ENCODE results near the gene RPS6KA2.

Gene RPS6KA2

DNA sequence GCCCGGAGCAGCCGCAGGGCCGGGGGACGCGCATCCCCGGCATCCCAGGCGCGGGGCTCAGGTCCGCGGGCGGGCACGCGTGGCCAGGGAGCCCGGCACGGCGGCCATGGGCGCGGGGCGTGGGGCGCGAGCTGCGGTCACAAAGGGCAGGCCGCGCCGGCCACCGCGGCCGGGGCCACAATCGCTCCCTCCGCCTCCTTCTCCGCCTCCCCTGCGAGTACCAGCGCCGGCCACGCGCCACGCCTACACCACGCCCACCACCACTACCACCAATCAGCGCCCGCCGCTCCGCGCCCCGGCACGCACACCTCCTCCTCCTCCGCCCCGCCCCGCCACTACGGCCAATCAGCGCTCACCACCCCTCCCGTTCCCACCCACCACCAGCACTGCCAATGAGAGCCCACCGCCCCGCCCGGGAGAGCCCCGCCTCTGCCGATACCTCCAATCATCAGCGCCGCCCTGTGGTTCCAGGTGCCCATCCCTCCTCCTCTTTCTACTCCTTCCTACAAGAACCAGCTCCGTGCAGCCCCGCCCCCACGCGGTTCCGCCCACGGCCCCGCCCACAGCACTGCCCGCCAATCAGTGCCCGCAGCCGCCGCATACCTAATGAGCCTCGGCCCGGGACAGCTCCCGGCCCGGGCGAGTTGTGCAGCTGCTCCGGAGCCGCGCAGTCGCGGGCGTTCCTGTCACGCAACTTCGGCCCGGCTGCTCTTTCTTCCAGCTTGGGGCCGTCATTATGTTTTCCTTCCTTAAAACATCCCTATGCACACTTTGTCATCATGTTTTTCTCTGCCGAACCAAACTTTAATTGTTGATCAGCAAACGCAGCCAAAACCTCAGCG is at the start of gene RPS6KA2:
Gene RPS6KA2 (minus strand): TSS at position 219 of the 842 bp plus-strand sequence. CDS start 232 bp downstream, outside the sequence.
- in situ Hi-C loops (cut with HindIII; ENCODE audit: low pct_ligation_motif_present, low pct_unique_long_range_greater_than_20kb, low sequenced_read_pairs), result no loop called here
- peak; percentile 97 for DNase-seq

DNA sequence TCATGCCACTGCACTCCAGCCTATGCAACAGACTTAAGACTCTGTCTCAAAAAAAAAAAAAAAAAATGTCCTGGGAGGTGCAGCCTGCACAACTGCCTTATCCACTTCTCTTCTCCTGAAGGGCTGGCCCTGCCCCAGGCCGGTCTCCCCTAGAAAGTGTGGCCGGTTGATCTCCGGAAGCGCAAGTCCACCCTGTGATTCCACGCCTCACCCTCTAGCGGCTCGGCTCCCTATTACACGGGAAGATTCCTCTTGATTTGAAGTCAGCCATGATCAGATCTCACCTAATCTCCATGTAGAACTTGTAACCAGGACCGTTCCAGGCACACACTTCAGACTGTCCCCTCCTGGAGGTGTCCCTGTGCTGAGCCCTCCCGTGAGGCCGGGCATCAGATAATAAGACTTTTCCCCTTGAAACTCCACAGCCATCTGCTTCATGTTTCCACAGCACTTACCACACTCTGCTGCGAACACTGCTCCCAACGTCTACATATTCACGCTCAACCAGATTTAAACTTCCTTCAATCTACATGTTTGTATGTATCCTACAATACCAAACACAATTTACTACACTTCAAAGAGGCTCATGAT is 49.3 kb upstream of the RPS6KA2 start:
- DNase-seq, result no peak
- in situ Hi-C loops (cut with HindIII; ENCODE audit: low pct_ligation_motif_present, low pct_unique_long_range_greater_than_20kb, low sequenced_read_pairs), result no loop called here

DNA sequence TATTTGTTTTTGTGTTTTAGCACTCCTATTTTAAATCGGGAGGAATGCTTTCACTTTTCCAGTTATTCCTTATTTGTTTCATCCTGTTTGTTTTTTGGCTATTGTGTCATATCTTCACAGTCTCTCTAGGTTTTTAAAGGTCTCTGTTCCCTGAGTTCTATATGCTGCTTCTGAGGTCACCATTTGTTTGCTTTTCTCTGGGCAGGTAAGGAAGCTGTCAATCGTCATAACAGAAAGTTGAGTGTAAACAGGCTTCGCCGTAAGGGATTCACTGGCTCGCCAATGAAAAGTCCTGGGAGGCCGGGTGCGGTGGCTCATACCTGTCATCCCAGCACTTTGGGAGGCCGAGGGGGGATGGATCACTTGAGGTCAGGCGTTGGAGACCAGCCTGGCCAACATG is 48.7 kb upstream of the RPS6KA2 start:
- in situ Hi-C loops (cut with HindIII; ENCODE audit: low pct_ligation_motif_present, low pct_unique_long_range_greater_than_20kb, low sequenced_read_pairs), result no loop called here
- no peak for DNase-seq

DNA sequence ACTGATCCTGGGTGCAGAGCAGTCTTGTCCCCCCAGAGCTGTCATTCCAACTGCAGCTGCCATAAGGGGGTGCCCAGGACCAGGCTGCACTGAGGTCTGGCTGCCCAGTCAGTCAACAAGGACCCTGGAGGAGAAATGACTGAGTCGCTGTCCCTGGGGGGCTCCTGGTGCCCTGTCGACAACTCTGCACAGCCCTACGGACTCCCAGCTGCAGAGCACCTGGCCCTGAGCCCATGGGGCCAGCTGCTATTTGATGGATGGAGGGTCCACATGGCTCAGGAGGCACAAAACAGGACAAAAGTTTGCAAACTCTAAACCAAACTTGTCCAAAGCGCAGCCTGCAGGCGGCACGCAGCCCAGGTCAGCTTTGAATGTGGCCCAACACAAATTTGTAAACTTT is 46.3 kb upstream of the RPS6KA2 start:
- no peak for DNase-seq
- in situ Hi-C loops (cut with HindIII; ENCODE audit: low pct_ligation_motif_present, low pct_unique_long_range_greater_than_20kb, low sequenced_read_pairs), result no loop called here

DNA sequence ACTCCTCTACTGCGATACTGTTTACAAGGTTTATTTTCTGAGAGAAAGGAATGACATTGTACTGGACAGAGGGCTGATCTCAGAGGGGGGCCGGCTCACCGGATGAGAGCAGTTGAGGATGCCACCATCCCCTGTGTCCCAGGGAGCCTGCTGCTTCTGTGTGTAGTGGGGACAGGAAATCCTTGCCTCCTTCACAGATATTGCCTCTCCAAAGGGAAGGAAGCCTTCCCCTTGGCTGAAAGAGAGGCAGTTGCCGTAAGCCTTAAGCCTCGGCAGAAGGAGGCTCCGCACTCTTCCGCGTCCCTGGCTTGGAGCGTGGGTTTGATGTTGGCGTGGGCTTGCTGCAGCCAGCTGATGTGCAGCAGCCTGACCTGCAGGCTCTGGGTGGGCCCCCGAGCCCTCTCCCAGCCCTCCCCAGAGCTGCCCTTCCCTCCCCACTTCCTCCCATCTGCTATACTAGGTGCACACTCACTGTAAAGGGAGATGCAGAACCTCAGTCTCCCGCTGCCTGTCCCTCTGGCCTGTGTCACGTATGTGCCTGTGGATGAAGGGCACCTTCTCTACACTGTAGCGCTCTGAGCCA is 45.7 kb upstream of the RPS6KA2 start:
- in situ Hi-C loops (cut with HindIII; ENCODE audit: low pct_ligation_motif_present, low pct_unique_long_range_greater_than_20kb, low sequenced_read_pairs), result no loop called here
- no peak for DNase-seq

DNA sequence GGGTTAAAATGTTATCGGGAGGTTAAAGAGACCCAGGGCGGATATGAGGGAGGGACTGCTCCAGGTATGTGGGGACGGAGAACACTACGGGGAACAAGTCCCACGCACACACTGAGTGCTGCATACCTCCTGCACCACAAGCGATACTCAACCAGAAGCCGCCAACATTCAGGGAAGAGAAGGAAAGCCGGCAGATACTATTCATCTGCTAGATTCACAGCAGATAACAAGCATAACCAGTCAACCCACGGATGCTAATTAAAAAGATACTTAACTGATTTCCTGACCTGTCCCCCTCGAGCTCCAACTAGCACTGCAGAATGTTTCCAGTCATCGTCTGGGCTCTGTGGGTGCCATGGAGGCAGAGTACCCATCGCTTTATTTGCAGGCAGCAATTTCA is 45.1 kb upstream of the RPS6KA2 start:
- in situ Hi-C loops (cut with HindIII; ENCODE audit: low pct_ligation_motif_present, low pct_unique_long_range_greater_than_20kb, low sequenced_read_pairs), result no loop called here
- DNase-seq, result no peak

DNA sequence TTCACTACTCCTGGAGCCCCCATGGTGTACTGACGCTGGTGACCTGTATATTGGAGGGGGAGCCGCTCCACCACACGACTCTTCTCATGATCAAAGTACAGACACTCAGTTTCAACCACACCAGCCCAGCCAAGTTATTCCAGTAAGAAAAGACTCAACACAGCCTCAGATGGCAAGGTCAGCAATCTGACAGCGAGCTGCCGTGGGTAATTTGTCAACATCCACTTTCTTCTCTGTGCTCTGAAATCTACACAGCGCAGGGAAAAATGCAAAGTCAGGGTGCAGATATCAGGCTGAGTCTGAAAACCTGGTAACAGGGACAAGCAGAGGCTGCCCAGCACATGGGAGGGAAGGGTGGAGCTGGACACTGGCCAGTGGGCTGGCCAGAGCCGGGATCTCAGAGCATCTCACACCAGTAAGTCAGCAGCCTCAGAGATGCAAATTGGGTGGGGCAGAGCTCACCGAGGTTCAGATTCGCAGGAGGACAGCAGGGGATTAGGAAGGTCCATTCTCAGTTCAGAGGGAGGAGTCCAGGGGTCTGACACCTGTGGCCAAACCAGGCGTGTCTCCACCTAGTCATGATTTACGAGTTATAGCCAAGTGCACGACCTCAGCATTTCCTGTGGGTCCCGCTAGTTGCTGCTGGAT is 44.5 kb upstream of the RPS6KA2 start:
- in situ Hi-C loops (cut with HindIII; ENCODE audit: low pct_ligation_motif_present, low pct_unique_long_range_greater_than_20kb, low sequenced_read_pairs), result no loop called here
- no peak for DNase-seq

DNA sequence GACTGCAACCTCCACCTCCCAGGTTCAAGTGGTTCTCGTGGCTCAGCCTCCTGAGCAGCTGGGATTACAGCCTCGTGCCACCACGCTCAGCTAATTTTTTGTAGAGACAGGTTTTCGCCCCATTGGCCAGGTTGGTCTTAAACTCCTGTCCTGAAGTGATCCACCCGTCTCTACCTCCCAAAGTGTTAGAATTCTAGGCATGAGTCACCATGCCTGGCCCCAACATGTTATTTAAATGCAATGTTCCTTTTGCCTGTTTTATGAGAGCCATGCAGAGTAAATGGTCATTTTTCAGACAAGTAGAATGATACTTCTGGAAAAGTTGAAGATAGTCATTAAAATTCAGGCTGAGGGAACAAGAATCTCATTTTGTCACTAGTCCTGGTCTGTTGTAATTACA is 43.8 kb upstream of the RPS6KA2 start:
- no peak for DNase-seq
- in situ Hi-C loops (cut with HindIII; ENCODE audit: low pct_ligation_motif_present, low pct_unique_long_range_greater_than_20kb, low sequenced_read_pairs), result no loop called here

DNA sequence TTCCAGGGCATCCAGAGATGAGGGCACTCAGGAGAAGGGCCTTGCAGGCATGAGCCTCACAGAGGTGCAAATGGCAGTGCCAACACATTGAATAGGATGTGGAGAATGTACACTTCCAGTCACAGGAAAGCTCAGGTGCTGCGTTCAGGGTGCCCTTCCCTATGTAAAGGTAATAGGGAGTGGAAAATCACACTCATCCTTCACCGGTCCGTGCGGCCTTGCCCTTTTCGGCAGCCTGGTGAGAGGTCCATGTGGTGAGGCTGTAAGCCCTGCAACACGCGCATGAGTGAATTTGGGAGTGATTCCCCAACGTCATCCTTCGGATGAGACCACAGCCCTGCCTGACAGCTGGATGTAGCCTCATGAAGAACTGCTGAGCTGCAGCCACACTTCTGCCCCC is 43.0 kb upstream of the RPS6KA2 start:
- DNase-seq, result no peak
- in situ Hi-C loops (cut with HindIII; ENCODE audit: low pct_ligation_motif_present, low pct_unique_long_range_greater_than_20kb, low sequenced_read_pairs), result no loop called here

DNA sequence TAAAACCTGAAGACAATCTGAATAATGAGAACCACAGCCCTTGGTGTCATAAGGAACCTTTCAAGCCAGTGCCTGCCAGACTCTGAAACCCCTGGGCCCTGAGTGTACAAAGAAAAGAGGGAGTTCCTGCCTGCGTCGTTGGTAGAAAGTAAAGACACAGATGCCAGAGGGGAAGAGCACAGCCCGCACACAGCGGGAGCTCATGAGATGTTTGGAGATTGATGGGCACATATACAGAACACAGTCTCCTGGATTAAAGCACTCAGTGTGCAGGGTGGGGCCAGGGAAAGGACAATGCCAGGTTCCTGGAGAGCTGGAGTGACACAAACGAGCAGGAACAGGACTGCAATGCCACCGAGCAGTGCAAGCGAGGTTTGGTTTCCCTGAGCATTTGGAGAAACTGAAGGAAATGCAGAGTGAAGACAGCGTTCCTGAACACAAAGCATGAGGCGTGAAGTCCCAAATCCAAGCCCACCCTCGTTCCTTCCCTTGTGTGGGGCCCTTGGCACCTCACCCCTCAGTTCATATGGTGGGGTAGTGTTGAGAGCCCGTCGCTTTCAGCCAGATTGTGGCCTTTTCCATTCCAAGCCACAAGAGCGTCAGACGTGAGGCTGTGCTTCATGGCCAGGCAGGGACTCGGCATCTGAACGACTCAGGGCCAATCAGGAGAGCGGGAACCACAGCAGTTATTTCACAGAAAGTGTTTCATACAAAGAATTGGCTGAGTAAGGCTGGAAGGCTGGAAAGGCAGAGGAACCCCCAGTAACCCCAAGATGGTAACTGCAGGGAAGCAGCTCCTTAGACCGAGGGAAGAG is 41.0 kb upstream of the RPS6KA2 start:
- in situ Hi-C loops (cut with HindIII; ENCODE audit: low pct_ligation_motif_present, low pct_unique_long_range_greater_than_20kb, low sequenced_read_pairs), result no loop called here
- DNase-seq, result no peak

DNA sequence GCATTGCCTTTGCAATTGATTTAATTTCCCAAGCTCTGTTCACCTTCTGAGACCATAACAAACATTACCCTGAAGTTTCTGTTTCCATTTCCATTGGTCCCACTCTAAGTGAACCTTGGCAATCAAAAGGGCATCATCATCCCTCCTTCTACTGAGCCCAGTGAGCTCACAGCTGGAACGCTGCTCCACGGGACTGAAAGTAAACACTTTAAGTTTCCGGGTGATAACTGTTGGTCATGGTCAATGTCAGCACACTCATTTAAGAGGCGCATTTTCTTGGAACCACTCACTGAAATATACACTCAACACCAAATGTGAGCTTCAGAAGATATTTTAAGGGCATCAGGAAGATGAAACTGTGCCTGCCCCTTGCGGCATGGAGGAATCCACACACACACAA is 37.1 kb upstream of the RPS6KA2 start:
- in situ Hi-C loops (cut with HindIII; ENCODE audit: low pct_ligation_motif_present, low pct_unique_long_range_greater_than_20kb, low sequenced_read_pairs), result no loop called here
- no peak for DNase-seq

DNA sequence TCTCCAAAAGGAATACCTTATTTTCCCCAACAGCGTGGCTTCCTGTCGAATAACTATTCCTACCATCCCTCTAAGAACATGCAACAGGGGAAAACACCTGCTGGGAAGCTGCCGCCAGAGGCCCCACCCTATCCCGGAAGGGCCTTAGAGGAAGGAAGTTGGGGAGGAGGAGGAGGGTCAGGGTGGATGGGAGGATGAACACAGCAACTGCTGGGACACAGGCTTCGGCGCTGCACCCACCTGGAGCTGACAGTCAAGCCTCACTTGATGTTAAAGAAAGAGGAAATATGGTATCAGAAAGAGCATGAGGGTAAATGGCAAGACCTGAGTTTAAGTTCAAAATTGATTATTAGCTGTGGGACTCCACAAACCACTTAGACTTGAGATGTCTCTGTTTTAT is 36.5 kb upstream of the RPS6KA2 start:
- in situ Hi-C loops (cut with HindIII; ENCODE audit: low pct_ligation_motif_present, low pct_unique_long_range_greater_than_20kb, low sequenced_read_pairs), result no loop called here
- no peak for DNase-seq

DNA sequence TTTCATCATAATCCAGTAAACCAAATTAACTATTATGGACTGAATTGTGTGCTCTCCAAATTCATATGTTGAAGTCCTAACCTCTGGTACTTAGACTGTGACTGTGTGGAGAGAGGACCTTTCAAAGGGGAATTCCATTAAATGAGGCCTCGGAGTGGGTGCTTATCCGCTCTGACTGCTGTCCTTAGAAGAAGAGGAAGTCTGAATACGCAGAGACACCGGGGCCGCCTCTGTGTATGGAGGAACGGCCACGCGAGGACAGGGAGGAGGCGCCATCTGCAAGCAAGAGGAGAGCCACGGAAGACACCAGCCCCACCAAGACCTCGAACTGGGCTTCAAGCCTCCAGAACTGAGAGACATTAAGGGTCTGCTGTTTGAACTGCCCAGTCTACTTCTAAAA is 35.6 kb upstream of the RPS6KA2 start:
- no peak for DNase-seq
- in situ Hi-C loops (cut with HindIII; ENCODE audit: low pct_ligation_motif_present, low pct_unique_long_range_greater_than_20kb, low sequenced_read_pairs), result no loop called here

DNA sequence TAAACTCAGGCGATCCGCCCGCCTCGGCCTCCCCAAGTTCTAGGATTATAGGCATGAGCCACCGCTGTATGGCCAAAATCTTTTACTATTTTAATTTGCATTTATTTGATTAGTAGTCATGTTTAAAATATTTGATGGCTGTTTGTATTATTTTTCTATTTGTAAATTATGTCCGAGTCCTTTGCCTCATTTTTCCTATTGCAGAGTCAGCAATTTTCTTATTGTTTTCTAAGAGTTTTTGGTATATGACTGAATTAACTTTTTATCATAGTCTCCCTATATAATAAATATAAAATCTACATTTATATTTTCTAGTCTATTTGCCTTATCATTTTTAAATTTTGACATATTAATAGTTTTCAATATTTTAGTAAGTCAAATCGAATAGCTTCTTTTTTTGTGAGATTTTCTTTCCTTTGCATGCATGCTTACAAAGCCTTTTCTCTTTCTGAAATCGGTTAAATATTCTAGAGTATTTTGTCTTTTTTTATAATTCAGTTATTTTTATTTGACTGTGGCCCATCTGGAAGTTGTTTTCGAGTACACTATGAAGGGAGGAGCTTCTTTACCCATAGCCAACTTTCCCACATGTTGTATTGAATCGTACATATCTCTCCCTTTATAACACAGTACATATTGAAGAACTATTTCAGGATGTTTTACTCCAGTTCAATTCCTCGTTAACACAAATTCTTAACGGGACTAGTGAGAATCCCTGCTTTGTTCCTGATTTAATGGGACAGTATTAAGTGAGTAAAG is 34.5 kb upstream of the RPS6KA2 start:
- in situ Hi-C loops (cut with HindIII; ENCODE audit: low pct_ligation_motif_present, low pct_unique_long_range_greater_than_20kb, low sequenced_read_pairs), result no loop called here
- DNase-seq, result no peak

DNA sequence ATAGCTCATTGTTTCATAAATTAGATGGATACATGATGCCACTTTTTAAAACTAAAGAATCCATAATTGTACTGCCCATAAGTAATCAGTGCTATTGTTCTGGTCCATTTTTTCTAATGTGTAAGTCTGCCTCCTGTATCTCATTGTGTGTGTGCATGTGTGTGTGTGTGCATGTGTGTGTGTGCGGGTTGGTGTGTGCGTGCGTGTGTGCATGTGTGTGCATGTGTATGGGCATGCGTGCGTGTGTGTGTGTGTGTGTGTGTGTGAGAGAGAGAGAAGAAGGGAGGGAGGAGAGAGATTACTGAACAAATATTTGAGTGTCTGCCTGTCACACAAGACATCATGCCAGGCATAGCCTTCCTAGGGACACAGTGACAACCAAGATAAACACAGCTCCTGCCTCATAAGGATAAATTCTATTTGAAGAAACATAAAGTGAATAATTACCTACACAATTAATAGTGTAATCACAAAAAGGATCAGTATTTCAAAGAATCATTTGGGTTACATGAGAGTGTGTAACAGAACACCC is 33.2 kb upstream of the RPS6KA2 start:
- DNase-seq, result no peak
- in situ Hi-C loops (cut with HindIII; ENCODE audit: low pct_ligation_motif_present, low pct_unique_long_range_greater_than_20kb, low sequenced_read_pairs), result no loop called here

DNA sequence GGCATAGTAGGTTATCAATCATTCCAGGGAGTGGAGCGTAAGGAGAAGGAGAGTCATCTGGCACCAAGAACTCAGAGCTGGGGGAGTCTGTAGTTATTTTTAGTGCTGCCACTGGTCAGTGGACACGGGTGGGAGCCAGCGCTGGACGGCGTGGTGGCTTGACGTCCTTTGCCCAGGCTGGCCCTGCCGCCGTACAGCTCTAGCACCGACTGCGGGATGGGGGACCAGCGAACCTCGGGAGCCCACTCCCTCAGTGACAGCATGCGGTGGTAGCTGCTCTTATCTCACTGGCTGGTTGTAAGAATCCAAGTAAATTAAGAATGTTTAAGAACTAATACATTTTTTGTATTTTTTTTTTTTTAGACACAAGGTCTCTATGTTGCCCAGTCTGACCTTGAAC is 32.5 kb upstream of the RPS6KA2 start:
- DNase-seq, result no peak
- in situ Hi-C loops (cut with HindIII; ENCODE audit: low pct_ligation_motif_present, low pct_unique_long_range_greater_than_20kb, low sequenced_read_pairs), result no loop called here

DNA sequence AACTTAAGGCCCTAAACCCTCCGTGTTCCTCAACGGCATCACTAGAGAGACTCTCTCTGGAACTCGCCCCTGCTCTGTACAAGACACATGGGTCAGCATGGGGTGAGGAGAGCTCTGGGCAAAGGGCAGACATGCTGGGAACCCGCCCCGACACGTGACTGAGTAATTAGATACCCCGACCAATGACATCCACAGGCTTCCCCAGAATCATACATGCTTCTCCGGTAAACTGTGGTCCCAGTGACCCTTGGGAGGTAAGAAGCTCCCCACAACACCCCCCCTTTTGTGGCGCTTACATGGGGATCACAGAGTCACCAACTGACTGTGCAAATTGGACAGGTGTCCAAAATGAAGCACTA is 31.7 kb upstream of the RPS6KA2 start:
- in situ Hi-C loops (cut with HindIII; ENCODE audit: low pct_ligation_motif_present, low pct_unique_long_range_greater_than_20kb, low sequenced_read_pairs), result no loop called here
- DNase-seq, result no peak
